GM12872 (cell line): ENCODE data around the gene CCNG1.

Experiments used
- TF ChIP-seq, protein P1 (sequence below): IDR thresholded peaks from 3 replicates; pipeline ENCODE4 v1.5.1; 2011; ENCODE audit warnings: low read depth, mild to moderate bottlenecking, low read length, moderate library complexity; ENCODE audit not compliant: insufficient read depth

Gene CCNG1

DNA sequence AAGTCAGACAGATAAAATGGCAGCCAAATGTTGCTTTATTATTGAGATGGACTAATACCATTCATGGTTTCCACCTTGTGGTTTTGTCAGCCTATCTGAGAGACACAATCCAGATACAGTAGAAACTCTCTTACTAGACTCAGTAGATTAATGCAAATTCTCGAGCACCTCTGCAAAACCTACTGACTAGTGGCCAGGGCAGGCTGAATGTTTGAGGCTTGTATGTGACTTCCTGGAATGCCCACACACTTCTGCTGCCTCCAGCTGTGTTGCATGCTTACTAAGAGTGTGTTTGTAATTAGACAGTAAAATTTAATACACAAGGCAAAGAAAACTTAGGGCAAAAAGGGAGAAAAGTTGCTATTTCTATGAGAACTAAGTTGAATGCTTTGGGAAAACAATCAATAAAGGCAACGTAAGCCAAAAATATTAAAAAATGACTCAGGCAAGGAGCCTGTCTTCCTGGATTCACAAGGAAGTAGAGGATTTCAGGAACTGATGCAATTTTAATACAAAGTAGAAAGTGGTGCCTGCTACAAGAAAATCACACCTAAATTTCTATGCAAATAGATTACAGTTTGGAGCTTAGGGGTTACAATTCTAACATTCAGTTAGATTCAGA is 30.2 kb upstream of the CCNG1 start:
- TF ChIP-seq, protein P1, sequence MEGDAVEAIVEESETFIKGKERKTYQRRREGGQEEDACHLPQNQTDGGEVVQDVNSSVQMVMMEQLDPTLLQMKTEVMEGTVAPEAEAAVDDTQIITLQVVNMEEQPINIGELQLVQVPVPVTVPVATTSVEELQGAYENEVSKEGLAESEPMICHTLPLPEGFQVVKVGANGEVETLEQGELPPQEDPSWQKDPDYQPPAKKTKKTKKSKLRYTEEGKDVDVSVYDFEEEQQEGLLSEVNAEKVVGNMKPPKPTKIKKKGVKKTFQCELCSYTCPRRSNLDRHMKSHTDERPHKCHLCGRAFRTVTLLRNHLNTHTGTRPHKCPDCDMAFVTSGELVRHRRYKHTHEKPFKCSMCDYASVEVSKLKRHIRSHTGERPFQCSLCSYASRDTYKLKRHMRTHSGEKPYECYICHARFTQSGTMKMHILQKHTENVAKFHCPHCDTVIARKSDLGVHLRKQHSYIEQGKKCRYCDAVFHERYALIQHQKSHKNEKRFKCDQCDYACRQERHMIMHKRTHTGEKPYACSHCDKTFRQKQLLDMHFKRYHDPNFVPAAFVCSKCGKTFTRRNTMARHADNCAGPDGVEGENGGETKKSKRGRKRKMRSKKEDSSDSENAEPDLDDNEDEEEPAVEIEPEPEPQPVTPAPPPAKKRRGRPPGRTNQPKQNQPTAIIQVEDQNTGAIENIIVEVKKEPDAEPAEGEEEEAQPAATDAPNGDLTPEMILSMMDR = no peak

DNA sequence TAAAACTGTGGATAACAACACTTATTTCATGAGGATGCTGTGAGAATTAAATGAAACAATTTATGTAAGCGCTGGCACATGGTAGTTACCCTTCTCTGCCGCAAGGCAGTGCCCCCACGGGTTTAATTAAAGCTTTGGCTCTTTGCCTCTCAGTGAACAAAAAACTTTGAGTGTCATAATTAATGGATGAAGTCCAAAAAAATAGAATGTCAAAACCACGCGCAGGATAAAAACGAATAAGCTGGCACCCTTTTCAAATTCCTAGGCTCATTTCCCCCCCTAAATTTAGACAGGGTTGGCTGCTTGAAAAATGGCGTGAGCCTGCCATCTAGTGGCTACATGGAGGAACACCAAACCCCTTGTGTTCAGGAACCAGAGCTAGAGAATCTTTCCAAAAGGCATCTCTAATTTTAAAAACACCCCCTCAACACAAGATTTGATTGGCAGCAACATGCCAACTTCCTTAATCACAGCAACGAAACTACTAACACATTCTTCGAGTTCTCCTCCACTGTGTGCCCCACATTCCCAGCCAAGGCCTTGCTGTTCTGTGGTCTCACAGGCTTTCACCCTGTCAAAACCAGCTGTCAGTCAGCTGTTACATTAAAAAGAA is 29.0 kb upstream of the CCNG1 start:
- TF ChIP-seq, protein P1 = peak; percentile 86

DNA sequence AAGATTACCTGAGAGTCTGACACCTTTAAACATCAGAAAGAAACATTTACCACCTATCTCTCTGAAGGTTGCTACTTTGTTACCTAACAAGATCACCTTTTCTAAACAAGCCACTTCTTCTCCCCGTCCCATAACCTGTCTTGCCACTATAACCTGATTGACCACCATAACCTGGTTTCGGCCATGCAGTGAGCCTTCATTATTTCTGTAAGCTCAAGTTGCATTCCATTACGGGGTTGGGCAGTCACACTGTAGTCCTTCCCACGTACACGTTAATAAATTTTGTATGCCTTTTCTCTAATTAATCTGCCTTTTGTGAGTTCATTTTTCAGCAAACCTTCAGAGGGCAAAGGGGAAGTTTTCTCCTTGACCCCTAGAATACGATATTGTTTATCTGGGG is 28.0 kb upstream of the CCNG1 start:
- TF ChIP-seq, protein P1 = no peak

DNA sequence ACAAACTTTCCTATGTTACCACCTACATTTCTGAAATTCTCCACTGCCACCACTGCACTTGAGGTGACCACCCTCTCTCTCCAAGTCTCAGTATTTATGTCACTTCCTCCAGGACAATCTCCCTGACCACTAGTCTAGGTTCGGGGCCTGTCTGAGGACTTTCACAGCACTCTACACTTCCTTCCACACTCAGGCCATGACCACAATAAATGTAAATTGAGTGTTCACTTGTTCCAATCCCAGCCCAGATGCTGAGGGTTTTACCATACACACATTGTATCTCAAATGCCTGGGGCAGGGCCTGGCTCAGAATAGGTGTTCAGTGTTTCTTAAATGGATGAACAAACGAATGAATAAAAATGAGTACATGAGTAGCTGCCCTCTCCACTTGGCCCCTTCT is 26.9 kb upstream of the CCNG1 start:
- TF ChIP-seq, protein P1 = no peak

DNA sequence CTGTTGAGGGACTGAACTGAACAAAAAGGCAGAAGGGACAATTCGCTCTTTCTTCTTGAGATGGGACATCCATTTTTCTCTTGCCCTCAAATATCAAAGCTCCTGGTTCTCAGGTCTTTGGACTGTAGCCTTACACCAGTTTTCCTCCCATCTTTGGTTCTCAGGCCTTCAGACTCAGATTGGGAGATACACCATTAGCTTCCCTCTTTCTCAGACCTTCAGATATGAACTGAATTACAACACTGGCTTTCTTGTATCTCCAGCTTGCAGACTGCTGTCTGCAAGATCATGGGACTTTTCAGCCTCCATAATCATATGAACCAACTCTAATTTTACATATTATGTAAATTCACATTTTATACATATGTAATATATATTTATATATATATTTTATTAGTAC is 12.6 kb upstream of the CCNG1 start:
- TF ChIP-seq, protein P1 = no peak

DNA sequence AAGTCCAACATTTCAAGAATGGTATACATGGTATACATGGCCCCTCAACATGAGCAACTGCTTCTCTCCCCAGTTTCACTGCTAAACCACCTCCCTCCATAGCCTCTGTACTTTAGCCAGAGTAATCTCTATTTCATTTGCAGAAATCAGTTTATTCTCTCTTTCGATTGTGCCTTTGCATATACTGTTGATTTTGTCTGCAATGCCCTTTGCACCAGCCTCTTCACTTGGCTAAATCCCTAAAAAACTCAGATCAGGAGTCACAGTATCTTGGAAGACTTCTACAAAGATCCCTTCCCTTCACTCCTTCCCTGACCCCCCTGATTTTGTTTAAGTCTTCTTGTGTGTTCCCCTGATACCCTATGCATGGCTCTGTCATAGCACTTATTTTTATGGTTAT is 4.9 kb upstream of the CCNG1 start:
- TF ChIP-seq, protein P1 = no peak

DNA sequence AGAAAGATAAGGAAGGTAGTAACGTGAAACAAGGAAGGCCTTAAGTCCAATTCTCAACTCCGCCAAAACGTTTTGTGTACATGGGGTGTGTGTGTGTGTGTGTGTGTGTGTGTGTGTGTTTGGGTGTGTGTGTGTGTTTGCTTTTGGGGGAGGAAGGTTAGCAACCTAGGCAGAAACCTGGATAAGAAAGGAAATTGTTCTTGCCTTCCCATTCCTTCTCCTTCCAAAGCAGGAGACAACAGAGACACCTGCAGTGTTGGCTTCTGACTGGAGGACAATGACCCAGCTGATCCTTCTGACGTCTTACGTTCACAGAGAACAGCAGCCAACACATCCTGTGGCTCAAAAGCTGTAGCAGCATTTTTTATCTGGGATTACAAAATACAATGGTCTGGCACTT is 4.1 kb upstream of the CCNG1 start:
- TF ChIP-seq, protein P1 = no peak
